HFFc6 (cell line): ENCODE results near the gene MYO1F. TPM values are rescaled to one million over a fixed set of nuclear protein-coding genes. Genes with fewer than 3 reads are reported as not detected.

Experiments used
- DNase-seq: peaks from one replicate; pipeline ENCODE4 v3.0.0-alpha.2; 2018
- H3K27ac Mint-ChIP-seq: 2 replicates; pipeline ENCODE4 v1.8.0; 2020; ENCODE audit warnings: mild to moderate bottlenecking, mixed read lengths
- H3K27me3 Mint-ChIP-seq: 2 replicates; pipeline ENCODE4 v1.8.0; 2021; ENCODE audit warnings: mild to moderate bottlenecking, moderate library complexity, mixed read lengths; ENCODE audit not compliant: insufficient read depth
- H3K36me3 Mint-ChIP-seq: 2 replicates; pipeline ENCODE4 v1.8.0; 2021; ENCODE audit warnings: low read depth, mixed read lengths
- H3K4me1 Mint-ChIP-seq: 2 replicates; pipeline ENCODE4 v1.8.0; 2020; ENCODE audit warnings: low read depth, mixed read lengths
- H3K4me3 Mint-ChIP-seq: 2 replicates; pipeline ENCODE4 v1.8.0; 2020; ENCODE audit warnings: mild to moderate bottlenecking, moderate library complexity, mixed read lengths
- H3K9me3 Mint-ChIP-seq: 2 replicates; pipeline ENCODE4 v1.8.0; 2020; ENCODE audit warnings: mild to moderate bottlenecking, mixed read lengths
- total RNA-seq, 6 experiments: library from RNA; stranded (reverse); fragmentation: NEBNext Ultra II Directional; extraction: Animal tissue kit (Norgen Biotek cat#: 25700); gene quantifications; 2 replicates in 1 of 6; 3 replicates in 5 of 6; pipeline ENCODE4 v1.2.3, GENCODE V29; 2021
- TF ChIP-seq, protein P1 (sequence below): fragments of 200-600 bp; sonication (generic); IDR thresholded peaks from 2 replicates; pipeline ENCODE4 v1.5.0; 2021; ENCODE audit warnings: antibody characterized with exemption, mild to moderate bottlenecking

MYO1F gene
- total RNA-seq, 6 experiments from 2014 or later: 0.09 to 0.28 (median 0.19) TPM

DNA sequence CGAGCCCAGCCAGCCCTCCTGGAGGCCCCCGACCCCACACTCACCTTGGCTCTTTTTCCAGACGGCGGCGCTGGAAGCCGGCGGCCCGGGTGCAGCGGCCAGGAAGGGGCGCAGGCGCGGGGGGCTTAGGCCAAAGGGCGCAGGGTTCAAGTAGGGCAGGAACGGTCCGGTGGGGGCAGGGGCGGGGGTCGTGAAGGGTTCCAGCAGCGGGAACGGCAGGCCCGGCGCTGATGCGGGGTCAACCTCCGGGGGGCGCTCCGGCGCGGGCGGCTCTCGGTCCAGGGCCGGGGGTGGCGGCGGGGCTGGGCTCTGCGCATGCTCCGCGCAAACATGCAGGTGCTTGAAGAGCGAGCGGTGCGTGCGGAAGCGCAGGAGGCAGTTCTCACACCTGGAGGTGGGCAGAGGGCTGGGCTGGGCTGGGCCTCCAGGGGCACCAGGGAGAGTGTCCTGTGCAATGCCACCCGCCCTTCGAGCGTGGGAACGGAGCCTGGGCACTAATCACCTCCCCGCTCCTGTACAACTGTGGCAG lies 65.6 kb downstream of the MYO1F start:
- peaks cover 5% of the 10 kb centered on the region for H3K36me3 Mint-ChIP-seq
- TF ChIP-seq, protein P1, sequence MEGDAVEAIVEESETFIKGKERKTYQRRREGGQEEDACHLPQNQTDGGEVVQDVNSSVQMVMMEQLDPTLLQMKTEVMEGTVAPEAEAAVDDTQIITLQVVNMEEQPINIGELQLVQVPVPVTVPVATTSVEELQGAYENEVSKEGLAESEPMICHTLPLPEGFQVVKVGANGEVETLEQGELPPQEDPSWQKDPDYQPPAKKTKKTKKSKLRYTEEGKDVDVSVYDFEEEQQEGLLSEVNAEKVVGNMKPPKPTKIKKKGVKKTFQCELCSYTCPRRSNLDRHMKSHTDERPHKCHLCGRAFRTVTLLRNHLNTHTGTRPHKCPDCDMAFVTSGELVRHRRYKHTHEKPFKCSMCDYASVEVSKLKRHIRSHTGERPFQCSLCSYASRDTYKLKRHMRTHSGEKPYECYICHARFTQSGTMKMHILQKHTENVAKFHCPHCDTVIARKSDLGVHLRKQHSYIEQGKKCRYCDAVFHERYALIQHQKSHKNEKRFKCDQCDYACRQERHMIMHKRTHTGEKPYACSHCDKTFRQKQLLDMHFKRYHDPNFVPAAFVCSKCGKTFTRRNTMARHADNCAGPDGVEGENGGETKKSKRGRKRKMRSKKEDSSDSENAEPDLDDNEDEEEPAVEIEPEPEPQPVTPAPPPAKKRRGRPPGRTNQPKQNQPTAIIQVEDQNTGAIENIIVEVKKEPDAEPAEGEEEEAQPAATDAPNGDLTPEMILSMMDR: peak; percentile 53
- peaks cover 2% of the 10 kb centered on the region; the same call in 1 of the 2 replicates for H3K27me3 Mint-ChIP-seq
- H3K4me3 Mint-ChIP-seq: no peak overlapping the region
- H3K9me3 Mint-ChIP-seq: no peaks in the 10 kb centered on the region
- peaks cover 11% of the 10 kb centered on the region for H3K4me1 Mint-ChIP-seq
- H3K27ac Mint-ChIP-seq: no peak overlapping the region
- DNase-seq: no peak

DNA sequence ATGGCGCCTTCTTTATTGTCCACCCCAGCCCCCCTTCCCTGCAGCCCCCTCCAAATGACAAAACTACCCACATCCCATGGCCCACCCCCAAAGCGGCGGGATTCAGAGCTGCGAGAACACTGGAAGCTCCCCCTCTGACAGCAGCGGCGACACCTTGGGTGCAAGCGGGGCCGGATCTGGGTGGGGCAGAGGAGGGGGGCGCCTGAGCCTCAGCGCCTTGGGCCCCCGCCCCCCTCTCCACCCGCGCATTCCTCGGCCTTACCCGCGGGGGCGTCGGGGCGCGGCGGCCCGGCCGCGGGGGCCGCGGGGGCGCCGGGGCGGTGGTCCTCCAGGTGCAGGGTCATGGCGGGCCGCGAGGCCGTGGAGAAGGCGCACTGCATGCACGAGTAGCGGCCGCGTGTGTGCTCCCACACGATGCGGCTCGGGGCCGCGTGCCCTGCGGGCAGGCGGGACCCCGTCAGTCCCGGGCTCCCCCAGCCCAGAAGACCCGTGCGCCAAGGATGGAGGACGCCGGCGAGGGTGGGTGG lies 66.6 kb downstream of the MYO1F start:
- no peak overlapping the region for H3K27ac Mint-ChIP-seq
- peaks cover 5% of the 10 kb centered on the region for H3K36me3 Mint-ChIP-seq
- H3K27me3 Mint-ChIP-seq: peaks cover 2% of the 10 kb centered on the region; the same call in 1 of the 2 replicates

DNA sequence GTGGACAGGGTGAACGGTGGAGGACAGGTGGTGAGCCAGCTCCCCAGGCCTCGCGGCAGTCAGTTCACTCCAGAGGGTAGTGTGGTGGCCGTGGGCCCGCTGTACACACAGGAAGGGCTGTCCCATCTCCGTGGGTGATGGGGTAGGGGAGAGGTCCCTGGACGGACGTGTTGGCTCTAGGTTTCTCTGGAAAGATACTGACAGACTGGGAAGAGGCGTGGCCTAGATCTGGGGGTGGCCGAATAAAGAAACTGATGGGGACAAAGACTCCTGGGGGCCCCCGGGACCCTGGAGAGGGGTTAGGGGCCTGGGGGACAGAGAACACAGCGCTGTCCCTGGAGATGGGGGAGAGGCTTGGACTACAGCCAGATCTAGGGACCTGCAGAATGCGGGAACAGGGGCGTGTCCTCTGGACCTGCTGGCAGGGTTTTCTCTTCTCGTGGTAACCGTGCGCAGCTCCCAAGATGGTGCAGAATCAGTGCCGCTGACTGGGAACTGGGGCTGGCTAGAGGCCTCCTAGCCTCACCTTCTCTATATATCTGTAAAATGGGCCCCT lies 70.8 kb downstream of the MYO1F start:
- peaks cover 6% of the 10 kb centered on the region for H3K4me1 Mint-ChIP-seq
- H3K9me3 Mint-ChIP-seq: no peaks in the 10 kb centered on the region
- no peaks in the 10 kb centered on the region for H3K36me3 Mint-ChIP-seq
- H3K4me3 Mint-ChIP-seq: peak overlapping the region; percentile 88
- peak overlapping the region; percentile 42 for H3K27ac Mint-ChIP-seq
- TF ChIP-seq, protein P1: peak; percentile 57
- DNase-seq: no peak
- no peaks in the 10 kb centered on the region; the same call in 1 of the 2 replicates for H3K27me3 Mint-ChIP-seq

More for the DNA sequence above, 66.6 kb downstream of the MYO1F start:
- no peak overlapping the region for H3K4me3 Mint-ChIP-seq
- TF ChIP-seq, protein P1: no peak
- no peak for DNase-seq
- peaks cover 17% of the 10 kb centered on the region for H3K4me1 Mint-ChIP-seq
- no peaks in the 10 kb centered on the region for H3K9me3 Mint-ChIP-seq

DNA sequence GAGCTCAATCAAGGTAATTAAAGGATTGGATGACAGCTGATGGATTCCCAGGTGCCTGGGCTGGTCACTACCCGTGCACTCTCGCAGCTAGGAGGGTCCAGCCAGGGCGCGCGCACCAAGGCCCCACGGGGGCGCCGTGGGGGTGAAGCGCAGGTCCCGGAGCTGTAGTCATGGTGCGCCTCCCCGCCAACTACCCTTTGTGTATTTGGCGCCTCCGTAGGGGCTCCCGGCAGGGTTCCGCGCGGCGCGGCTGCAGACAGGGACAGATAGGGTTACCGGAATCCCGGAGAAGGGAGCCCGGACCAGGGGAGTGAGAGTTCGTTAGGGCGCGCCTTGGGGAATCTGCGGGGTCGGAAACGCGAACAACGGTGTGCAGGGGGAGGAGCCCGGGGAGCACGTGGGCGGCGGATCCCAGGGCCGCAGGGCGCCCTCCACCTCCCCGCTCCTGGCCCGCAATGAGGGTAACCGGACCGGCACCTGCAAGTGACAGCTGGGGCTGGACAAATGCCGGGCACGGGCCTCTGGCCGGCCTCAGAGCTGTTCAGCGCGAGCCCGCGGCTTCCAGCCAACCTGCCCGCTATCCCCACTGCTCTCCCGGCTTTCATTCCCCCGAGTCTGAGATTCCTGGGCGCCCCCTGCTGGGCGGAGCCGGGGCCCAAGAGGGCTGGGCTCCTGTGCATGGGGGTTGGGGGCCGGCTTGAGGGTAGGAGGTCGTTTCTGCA lies 71.4 kb downstream of the MYO1F start:
- Mint-ChIP-seq H3K9me3 (no peaks in the 10 kb centered on the region), H3K36me3 (no peaks in the 10 kb centered on the region), H3K4me3 (peak overlapping the region; percentile 88), H3K4me1 (peaks cover 6% of the 10 kb centered on the region), H3K27me3 (no peaks in the 10 kb centered on the region; the same call in 1 of the 2 replicates), H3K27ac (peak overlapping the region; percentile 42)
- TF ChIP-seq, protein P1: peak; percentile 91
- DNase-seq: peak; percentile 38

DNA sequence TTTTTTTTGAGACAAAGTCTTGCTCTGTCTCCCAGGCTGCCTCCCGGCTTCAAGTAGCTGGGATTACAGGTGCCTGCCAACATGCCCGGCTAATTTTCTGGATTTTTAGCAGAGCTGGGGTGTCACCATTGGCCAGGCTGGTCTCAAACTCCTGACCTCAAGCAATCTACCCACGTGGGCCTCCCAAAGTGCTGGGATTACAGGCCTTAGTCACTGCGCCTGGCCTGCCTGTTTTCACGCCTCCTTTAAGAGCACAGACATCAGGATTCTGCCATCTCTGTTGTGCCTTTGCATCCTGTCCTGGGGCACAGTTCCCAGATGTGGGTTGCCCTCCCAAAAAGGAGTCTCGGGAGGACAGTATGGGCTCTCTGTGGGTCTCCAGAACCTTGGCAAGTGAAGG lies 72.3 kb downstream of the MYO1F start:
- H3K27ac Mint-ChIP-seq: no peak overlapping the region
- H3K4me3 Mint-ChIP-seq: peak overlapping the region; percentile 60
- peaks cover 6% of the 10 kb centered on the region for H3K27me3 Mint-ChIP-seq
- no peaks in the 10 kb centered on the region for H3K9me3 Mint-ChIP-seq
- no peaks in the 10 kb centered on the region for H3K36me3 Mint-ChIP-seq
- DNase-seq: no peak
- peaks cover 6% of the 10 kb centered on the region for H3K4me1 Mint-ChIP-seq
- TF ChIP-seq, protein P1: no peak
